Anterior cingulate cortex (tissue), 58 donors: ENCODE data around the gene ATF7IP.
A peak's percentile ranks its signal among the peaks of the same experiment; 100 is the strongest.
"Not testable (repeated sequence)": the region's sequence is repeated elsewhere in the genome, so short reads cannot be mapped to it uniquely, and the experiment has no call there.

Experiments used
- DNase-seq, 58 donors: peaks; one replicate each; lab custom pipeline; 2025; lab: John Stamatoyannopoulos, UW

ATF7IP gene

DNA sequence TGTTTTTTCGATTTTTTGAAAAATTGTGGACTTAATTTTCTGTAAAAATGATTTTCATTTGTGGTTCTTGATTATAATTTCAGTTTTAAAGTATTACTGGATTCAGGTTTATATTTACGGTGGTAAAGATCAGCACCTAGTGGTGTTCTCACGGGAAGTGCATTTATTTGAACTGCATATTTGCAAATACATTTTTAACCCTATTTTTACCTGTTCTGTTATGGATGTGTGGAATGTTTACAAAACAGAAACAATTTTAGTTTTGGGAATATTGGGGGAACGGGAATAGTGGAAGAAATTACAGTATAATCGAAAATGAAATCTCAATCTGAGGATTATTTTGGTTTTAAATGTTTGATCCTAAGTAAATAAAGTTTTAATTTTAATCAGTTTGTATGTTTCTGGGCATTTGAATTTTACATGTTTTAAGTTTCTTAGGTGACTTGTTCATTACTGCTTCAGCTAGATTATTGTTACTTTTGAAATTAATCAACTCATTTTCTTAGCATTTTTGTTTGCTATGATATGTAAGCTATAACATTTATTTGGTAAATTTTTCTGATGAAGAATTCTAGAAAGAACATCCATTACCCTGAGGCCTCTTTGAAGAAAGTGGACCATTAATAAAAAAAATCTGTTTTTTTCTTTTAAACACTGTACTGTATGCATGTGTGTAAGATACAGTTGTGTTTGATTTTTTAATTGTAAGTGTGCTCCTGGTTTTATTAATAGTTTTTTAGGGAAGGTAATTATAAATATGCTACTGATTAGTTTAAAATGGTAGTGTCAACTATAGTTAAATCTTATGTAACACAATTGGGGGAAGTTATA is 942 bp downstream of the ATF7IP start:
- DNase-seq = no peak

DNA sequence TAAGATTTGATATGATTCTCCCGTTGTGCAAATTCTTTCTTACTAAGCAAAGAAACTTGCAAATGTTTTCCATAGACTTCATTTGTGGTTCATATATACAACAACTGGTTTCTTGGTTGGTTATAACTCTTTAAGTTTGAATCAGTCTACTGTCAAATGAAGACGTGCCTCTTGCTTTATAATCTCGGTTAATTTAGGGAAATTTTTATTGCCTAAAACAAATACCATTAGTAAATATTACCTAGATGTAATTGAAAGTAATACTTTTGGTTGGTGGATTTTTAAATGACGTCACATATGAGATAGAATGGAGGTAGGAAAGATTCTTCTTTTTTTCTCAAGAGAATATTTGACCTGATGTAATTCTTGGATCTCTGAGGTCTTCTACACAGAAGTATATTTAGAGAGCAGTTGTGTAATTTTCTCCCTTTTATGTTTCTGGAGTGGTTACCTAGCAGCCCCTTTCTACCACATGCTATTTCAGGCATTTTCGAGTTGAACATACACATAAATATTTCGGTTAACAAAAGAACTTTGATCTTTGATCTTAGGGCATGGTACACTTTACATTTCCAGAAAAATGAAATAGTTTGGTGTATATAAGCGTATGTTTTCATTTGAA is 1.7 kb downstream of the ATF7IP start:
- DNase-seq = no peak

DNA sequence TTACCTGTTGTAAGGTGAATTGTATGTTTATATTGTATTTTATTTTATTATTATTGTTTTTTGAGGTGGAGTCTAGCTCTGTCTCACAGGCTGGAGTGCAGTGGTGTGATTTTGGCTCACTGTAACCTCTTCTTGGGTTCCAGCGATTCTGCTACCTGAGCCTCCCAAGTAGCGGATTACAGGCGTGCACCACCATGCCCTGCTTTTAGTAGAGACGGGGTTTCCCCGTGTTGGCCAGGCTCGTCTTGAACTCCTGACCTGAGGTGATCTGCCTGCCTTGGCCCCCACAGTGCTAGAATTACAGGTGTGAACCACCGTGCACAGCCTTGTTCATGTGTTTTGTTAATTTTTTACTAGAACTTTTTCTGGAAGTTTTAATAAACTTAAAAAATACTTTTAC is 3.8 kb downstream of the ATF7IP start:
- DNase-seq = no peak

DNA sequence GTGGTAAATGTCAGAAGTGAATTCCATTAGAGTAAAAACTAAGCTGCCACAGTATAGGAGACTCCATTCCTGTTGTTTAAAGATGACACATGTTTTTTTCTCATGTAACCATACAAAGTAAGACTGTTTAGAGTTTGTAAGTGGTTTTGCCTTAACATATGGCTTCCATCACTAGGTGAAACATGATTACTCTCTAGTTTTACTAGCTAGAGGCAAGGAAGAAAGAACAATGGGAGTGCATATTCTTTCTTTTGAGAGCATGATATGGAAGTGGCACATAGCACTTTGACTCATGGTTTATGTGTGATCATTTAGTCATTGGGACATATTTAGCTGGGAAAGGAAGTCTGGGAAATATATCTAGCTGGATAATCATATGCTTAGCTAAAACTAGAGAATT is 7.7 kb downstream of the ATF7IP start:
- no peak for DNase-seq

DNA sequence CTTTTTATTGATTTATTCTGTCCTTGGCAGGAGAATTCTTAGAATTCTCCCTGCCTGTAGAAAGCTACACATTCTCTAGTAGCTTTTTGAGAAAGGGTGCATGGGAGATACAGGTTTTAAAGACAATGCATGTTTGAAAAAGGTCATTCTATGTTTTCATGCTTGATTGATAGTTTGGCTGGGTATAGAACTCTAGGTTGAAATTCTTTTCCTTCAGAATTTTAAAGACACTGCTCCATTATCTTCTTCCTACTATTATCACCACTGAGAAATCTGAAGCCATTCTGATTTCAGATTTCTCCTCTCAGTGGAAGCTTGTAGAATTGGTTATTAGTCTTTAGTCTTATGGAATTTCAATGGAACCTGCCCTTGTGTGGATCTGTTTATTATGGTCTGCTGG is 14.0 kb downstream of the ATF7IP start:
- no peak for DNase-seq

DNA sequence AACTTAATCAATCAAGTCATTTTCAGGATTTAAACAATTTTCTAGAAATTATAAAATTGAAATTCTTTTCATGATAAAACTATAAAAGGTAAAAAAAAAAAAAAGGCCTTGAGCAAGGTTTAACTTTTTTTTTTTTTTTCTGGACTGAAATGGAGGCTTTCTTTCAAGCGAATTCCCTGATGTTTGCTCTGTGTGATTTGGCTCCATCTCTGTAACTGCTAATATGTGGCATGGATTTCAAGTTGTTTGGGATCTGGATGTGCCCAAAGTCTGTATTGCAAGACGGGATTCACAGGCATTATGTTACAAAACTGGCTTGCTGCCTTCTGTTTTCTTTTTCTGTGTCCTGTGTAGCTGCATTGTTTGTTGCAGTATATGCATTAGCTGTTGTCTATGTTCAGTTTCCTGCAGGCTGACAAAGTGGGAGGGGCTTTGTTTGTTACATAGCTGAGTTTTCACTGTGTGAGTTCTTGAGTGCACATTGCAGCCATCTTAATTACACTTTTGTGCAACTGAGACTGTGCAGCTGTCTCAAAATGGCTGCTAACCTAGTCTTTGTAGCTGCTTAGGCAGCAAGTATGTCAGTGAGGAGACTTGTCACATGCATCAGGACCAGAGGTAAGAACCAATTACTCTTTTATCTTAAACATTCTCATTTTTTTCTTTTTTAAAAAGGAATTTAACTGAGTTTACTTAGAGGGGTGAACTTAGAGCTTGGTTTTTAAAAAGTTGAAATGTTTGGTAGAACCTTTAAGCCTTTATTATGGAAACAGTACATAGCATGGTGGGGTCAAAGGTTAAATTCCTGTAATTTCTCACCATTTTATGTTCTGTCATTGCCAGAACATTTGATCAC is 19.5 kb downstream of the ATF7IP start:
- peak in 24 of 58 donors; percentile 1 to 78 (median 24) for DNase-seq

DNA sequence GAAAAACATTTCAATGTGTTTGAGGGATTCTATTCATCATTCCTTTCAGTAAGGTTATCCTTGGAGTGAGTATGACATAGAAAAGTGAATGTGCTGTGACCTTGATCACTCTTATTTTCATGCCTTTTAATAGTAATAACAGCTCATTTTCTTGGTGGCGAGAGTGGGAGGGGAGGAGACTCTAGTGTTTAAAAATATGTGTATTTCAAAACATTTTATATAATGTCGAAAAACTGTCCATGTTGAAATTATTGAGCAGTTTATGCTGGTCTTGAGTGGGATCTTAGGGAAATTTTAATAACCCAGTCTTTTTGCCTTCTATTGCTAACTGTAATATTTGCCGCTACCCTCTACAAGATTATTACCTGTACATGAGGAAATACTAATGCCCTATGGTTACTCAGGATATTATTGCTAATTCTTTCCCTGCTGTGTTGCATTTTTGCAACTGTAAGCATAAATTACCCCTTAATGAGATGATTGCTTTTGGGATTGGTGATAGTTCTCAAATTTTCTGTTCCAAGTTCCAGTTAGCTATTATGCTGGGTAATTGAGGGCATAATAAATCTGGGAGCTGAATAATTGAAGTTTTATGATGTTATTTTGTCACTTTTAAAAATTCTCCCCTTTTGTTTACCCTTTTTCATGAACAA is 21.9 kb downstream of the ATF7IP start:
- no peak for DNase-seq

DNA sequence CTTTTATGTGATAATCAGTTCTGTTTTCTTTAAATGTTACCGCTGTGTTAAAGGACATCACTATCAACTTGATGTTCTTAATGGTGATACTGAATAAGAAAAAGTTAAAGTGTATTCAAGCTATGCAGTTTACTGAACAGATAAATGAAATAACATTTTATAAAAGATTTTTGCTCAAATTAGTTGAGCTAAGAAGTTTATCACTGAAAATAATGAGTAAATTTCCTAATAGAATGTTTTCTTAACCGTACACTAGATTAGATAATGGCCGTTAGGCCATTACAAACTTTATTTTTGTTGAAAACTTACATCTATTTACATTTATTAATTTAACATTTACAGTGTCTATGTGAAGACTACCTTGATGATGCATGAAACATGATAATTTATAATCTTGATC is 25.0 kb downstream of the ATF7IP start:
- no peak for DNase-seq

DNA sequence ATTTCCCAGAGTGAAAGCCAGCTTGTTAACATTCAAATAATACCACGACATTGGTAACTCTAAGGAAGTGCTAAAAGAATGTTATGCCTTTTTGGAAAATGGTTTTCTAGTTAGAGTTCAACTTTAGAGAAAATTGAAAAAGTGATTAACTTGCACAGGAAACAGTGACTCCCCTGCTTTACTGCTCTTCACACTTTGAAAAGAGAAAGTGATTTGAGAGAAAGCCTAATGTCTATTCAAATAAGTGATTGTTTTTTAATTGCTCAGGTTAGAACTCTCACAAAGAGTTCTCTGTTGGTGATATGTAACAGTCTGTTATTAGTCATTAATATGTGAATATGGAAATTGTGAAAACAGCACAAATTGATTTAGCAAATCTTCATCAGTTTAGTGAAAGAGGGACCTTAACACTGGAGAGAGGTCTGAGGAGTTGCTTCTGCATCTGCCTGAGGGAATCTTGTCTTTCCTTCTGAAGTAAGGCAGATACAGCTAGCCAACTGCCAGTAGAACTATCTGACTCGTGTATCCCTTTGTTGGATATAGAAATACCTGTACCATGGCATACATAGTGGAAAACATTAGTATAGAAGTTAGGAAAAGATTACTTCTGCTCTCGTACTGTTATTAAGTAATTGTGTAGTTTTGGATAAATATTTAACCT is 25.5 kb downstream of the ATF7IP start:
- DNase-seq = no peak

DNA sequence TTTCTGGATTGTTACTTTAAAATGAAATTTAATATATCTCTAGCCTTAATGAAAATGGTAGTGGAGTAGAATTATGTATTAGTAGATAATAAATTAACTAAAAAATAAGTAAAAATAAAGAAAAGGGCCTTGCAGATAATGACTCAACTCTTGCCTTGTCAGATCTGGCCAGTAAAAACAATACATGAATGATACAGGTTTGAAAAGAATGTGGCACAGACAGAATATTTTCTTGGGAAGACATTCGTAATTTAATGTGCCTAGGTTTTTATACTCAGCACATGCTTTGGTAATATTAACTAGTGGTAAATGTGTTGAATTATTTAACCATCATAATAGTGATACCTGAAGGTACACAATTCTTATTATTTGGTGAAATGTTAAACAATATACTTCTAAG is 28.3 kb downstream of the ATF7IP start:
- DNase-seq = no peak

DNA sequence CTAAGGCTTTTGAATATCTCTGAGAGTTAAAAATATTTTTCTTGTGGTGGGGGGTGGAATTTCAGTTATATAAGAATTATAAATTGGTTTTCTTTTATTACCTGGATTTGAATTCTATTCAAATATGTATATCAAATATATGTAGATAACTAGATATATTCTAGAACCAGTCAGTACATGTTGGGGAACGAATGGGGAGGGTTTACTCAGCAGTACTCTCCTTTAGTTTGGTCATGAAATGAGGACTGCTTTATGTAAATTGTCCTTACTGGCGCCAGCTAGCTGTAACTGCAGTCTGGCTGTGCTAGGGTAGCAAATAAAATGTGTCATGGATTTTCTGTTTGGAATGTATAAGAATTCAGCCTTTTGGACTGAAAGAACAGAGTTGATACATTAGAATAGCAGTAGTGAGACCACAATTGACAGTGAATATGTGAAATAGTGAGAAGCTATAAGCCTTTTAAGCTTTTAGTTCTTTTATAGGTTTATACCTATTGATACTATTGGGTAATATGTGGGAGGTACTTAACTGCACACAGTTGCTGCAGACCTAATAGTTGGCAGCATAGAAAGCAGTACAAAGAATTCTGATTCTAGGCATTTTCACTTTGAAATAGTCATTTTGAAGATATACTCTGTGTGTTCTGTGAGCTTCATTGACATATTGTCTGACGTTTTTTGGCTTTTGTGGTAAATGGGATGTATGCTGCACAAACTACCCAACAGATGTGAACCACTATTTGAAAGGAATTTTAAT is 29.0 kb downstream of the ATF7IP start:
- peak in 14 of 58 donors; percentile 3 to 76 (median 8) for DNase-seq

DNA sequence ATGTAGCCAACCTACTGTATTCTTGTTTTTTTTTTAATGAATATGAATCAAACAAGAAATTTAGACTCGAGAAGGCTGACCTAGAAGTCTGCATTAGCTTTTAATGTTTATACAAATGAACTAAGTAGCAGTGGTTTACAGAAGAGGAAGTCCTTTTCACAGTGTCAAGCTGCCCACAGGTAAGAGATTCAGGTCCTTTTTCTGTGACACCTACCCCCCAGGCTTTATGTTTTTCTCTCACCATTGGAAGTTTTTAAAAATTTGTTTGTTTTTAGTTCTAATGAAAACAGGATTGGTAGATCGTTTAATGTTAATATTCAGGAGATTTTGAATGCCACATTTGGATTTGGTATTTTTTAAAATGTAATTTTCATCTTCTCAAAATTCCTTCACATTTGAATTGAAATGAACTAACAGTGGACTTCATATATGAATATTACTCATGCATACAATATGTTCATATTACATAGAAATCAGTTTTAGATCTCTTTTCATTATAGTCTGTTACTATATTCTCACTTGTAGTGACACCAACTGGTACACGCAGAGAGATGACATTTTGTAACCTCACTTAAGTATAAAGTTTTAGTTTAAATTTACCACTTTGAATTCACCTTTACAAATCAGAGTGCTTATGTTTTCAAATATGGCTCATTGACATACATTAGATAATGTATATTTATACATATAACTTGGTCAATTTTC is 29.7 kb downstream of the ATF7IP start:
- DNase-seq = no peak

DNA sequence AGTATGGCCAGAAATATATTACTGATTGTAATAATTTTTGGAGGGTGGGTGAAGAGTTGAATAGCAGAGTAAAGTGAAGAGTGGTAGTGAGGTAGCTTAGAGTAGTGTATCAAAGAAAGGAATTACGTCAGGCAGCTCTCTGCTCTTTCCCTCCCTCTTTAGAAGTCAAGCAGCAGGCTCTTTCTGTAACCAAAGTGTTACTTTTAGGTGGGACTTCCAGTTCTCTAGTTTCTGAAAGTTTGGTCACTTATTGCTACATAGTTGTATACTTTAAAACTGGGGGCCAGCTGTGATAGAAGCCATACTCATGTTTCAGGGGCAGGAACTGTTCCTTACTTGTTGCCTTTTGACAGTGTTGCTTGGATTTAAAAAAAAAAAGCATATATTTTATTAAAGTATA is 30.6 kb downstream of the ATF7IP start:
- DNase-seq = no peak

DNA sequence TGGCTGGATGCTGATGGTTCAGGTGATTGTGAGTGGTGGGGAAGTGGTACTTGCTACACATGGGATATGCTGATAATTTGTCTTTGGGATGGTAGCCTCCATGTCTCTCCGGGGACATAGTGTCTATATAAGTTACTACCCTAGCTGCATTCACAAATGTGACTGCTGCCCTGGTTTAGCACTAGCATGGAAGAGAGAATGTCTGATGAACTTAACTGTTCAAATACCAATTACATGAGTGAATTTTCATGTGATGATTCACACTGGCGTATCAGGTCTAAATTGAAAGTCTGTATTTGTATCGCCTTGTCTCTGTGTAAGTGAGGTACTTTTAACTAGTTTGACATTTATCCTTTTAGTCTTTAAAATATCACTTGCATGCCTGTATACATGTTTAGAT is 34.4 kb downstream of the ATF7IP start:
- no peak for DNase-seq

DNA sequence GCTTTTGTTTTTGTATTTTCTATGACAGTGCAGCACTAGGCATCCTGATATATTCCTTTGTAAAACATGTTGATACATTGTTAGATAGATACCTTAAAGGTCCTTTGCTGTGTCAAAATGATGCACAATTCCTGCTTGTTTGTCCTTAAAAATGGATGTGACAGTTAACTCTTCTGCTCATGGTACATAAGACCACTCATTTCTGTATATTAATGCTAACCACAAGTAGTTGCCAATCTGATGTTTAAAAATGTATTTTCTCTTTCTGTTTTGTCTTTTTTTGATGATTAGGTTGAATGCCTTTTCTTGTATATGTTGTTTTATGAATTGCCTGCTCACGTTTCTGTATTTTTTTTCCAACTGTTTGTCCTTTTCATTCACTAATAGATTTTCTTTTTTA is 35.1 kb downstream of the ATF7IP start:
- no peak for DNase-seq

DNA sequence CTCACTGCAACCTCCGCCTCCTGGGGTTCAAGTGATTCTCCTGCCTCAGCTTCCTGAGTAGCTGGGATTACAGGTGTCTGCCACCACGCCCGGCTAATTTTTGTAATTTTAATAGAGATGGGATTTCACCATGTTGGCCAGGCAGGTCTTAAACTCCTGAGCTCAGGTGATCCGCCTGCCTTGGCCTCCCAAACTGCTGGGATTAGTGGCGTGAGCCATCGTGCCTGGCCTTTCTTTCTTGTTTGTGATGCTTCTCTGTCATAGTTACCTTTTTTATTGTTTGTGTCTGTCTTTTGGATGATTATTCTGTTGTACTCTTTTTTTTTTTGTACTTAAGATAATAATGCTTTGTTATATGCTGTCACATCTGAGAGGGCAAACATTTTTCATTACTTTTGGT is 35.8 kb downstream of the ATF7IP start:
- DNase-seq = not testable (repeated sequence)

DNA sequence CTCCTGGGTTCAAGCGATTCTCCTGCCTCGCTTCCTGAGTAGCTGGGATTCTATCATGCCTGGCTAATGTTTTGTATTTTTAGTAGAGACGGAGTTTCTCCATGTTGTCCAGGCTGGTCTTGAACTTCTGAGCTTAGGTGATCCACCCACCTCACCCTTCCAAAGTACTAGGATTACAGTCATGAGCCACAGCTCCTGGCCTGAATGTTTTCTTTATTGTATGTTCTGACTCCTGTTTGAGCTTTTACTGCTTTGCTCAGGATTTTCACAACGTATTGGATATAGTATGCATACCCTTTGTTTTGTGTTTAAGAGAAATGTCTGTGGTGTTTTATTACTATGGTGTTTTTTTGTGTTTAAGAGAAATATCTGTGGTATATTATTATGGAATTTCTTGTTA is 37.2 kb downstream of the ATF7IP start:
- no peak for DNase-seq

DNA sequence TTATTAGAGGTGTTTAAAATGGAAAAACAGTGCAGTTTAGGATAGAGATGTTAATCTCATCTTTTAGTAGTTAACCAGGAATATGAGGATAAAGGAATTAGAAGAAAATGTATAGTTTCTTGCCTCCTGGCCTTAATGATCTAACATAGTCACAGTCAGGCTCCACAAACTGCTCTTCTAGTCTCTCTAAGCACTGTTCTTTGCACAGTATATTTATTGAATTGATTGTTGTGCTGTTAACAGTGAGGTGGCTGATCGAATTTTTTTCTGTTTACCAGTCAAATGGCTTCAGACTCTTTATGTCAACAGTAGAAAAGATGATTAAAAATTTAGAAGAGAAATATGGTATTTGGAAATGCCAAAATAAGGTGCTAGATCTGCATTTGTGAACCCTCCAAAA is 37.8 kb downstream of the ATF7IP start:
- no peak for DNase-seq

DNA sequence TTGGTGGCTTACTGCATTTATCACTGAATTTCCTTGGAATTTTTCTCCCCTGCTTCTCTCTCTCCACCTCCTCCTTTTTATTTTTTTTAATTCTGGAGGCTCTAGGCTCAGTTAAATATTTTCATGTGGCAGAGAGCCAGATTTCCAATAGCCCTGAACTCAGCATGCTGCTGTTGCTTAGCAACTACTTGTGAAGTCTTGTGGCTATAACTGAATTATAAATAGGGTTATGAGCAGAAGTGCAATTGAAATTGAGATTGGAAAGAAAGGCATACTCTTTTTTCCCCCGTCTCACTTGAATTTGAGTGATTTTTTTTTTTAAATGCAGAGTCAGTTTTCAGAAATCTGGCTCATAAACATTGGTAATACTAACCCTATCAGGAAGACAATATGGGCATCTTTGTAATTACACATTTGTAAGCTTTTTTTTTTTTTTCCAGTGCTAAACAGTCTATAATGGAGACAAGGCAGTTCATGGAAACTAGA is 38.3 kb downstream of the ATF7IP start:
- peak in 7 of 58 donors; percentile 6 to 68 (median 11) for DNase-seq
